Mammary epithelial cell (primary cell): ENCODE data around the gene AUTS2.

ENCODE experiments used
- EZH2 ChIP-seq: IDR thresholded peaks from 2 replicates; pipeline ENCODE4 v1.6.1; 2012; ENCODE audit warnings: low read length, inconsistent platforms, borderline replicate concordance
- TF ChIP-seq, protein P1 (sequence below), 2 donors: IDR thresholded peaks in 1 of 2; conservative IDR thresholded peaks in 1 of 2; 2 replicates each; pipeline ENCODE4 v1.5.1; 2011 to 2012; ENCODE audit warnings: inconsistent platforms in 2 of 2, low read length in 2 of 2, mild to moderate bottlenecking in 2 of 2, control low read depth in 1 of 2, low read depth in 1 of 2; ENCODE audit not compliant: insufficient read depth in 1 of 2; ENCODE audit errors: extremely low read depth in 1 of 2

- TF ChIP-seq, protein P1, sequence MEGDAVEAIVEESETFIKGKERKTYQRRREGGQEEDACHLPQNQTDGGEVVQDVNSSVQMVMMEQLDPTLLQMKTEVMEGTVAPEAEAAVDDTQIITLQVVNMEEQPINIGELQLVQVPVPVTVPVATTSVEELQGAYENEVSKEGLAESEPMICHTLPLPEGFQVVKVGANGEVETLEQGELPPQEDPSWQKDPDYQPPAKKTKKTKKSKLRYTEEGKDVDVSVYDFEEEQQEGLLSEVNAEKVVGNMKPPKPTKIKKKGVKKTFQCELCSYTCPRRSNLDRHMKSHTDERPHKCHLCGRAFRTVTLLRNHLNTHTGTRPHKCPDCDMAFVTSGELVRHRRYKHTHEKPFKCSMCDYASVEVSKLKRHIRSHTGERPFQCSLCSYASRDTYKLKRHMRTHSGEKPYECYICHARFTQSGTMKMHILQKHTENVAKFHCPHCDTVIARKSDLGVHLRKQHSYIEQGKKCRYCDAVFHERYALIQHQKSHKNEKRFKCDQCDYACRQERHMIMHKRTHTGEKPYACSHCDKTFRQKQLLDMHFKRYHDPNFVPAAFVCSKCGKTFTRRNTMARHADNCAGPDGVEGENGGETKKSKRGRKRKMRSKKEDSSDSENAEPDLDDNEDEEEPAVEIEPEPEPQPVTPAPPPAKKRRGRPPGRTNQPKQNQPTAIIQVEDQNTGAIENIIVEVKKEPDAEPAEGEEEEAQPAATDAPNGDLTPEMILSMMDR (conservative IDR thresholded peaks at IDR 0.05 in 1 of 2, IDR thresholded peaks at IDR 0.05 in 1 of 2; ENCODE audit: extremely low read depth in 1 of 2, insufficient read depth in 1 of 2, low read depth in 1 of 2, low read length in 2 of 2) = no peak
- TF ChIP-seq EZH2 = no peak
Observed at GRCh38 chr7:70068531-70068930, 470.3 kb downstream of the AUTS2 start.
